ENCODE data around the gene PC. TPM values are rescaled to one million over a fixed set of nuclear protein-coding genes. Genes with fewer than 3 reads are reported as not detected.
"Not testable (repeated sequence)": the region's sequence is repeated elsewhere in the genome, so short reads cannot be mapped to it uniquely, and the experiment has no call there.

Gene PC
- total RNA-seq, 2 experiments from 2014 or later = 8.8 to 10.1 TPM

DNA sequence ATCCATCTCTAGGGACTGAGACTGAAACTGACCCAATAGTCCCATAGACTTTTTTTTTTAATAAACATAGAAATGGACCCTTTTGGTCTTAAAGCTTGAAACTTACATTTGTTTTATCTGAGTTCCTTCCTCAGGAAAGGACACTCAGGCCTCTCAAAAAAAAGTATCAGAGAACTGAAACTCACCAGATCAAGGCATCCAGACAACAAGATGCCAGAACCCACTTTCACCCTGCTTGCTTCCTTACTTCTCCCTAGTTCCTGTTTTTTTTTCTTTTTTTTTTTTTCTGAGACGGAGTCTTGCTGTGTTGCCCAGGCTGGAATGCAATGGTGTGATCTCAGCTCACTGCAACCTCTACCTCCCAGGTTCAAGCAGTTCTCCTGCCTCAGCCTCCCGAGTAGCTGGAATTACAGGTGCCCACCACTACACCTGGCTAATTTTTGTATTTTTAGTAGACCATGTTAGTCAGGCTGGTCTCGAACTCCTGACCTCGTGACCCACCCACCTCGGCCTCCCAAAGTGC is 3.6 kb upstream of the PC start:
- POLR2A ChIA-PET; H3K27ac Mint-ChIP-seq; H3K36me3 Mint-ChIP-seq (ENCODE audit: low read depth); CTCF ChIA-PET; DNase-seq; H3K4me3 Mint-ChIP-seq; H3K9me3 Mint-ChIP-seq: not testable (repeated sequence)
- H3K27me3 Mint-ChIP-seq = peaks cover 12% of the 10 kb centered on the region
- peaks cover 20% of the 10 kb centered on the region for H3K4me1 Mint-ChIP-seq

DNA sequence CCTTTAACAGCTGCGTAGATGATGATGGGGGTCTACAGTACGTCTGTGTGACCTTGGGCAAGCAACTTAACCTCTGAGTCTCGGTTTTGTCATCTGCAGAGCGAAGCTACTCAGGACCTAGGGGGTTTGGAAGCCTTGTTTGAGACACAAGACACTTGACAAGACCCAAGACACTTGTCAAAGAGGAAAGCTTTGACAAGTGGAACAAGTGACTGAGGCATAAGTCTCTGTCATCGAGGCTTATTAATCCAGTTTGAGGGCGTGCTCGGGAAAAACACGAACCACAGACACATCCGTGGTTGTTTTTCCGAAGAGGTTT is 732 bp upstream of the PC start:
- POLR2A ChIA-PET = no interaction called here
- peak overlapping the region; percentile 84 for H3K4me3 Mint-ChIP-seq
- no peaks in the 10 kb centered on the region for H3K36me3 Mint-ChIP-seq (ENCODE audit: low read depth)
- CTCF ChIA-PET = interaction anchor here (0.9 to 1.6 kb wide), 4 partner anchors 11 to 19 kb away, joined by 3 to 5 read pairs (median 4); no protein-coding TSS in a partner anchor
- peaks cover 9% of the 10 kb centered on the region for H3K27me3 Mint-ChIP-seq
- peaks cover 22% of the 10 kb centered on the region for H3K4me1 Mint-ChIP-seq
- H3K9me3 Mint-ChIP-seq = peaks cover 3% of the 10 kb centered on the region
- peak overlapping the region; percentile 86 for H3K27ac Mint-ChIP-seq
- DNase-seq = no peak

DNA sequence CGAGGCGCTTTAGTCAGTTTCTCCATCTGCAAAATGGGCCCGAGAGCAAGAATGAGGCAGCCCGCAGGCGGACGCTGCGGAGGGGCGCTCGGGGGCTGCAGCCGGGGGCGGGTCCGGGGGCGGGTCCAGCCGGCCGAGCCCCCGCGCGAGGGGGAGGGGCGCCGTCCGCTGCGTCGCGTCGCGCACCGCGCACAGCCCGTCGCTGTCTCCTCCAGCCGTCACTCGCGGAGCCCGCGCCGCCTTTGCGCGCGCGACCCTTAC is 282 bp downstream of the PC start:
- ChIA-PET CTCF (no interaction called here), POLR2A (no interaction called here)
- H3K27ac Mint-ChIP-seq = peak overlapping the region; percentile 86
- peaks cover 22% of the 10 kb centered on the region for H3K4me1 Mint-ChIP-seq
- no peak for DNase-seq
- peaks cover 3% of the 10 kb centered on the region for H3K9me3 Mint-ChIP-seq
- peaks cover 9% of the 10 kb centered on the region for H3K27me3 Mint-ChIP-seq
- H3K36me3 Mint-ChIP-seq (ENCODE audit: low read depth) = no peaks in the 10 kb centered on the region
- H3K4me3 Mint-ChIP-seq = peak overlapping the region; percentile 84

DNA sequence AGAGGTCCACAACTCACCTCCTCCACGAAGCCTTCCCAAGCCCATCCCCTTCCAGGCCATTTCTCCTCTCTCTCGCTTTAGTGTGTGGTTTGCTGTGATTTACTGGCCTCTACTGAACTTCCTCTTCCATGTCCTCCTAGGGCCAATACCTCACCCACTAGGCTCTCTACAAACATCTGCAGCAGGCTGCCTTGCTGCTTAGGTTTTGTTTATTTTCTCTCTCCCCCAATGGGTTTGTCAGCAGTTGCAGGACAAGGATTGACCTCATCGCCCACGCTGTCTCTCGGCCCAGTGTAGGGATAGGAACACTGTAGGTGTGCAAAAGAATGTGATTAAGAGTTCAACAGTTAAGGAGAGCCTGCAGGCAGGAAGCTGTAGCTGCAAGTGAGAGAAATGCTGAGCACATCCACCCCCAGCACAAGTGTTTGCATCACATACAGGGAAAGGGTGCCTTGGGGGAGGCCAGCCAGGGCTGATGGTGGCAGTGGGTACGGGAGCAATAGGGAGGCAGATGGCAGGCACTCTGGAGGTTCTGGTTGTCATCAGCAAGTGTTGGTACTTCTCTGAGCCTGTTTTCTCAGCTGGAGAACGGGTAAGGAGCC is 1.4 kb downstream of the PC start:
- ChIA-PET POLR2A (no interaction called here), CTCF (interaction anchor here (1.2 kb wide), 1 partner anchor 12 kb away, joined by 4 read pairs; no protein-coding TSS in a partner anchor)
- no peak for DNase-seq
- H3K36me3 Mint-ChIP-seq (ENCODE audit: low read depth) = no peaks in the 10 kb centered on the region
- peaks cover 22% of the 10 kb centered on the region for H3K4me1 Mint-ChIP-seq
- peaks cover 9% of the 10 kb centered on the region for H3K27me3 Mint-ChIP-seq
- peak overlapping the region; percentile 84 for H3K4me3 Mint-ChIP-seq
- no peak overlapping the region for H3K27ac Mint-ChIP-seq
- peaks cover 3% of the 10 kb centered on the region for H3K9me3 Mint-ChIP-seq

DNA sequence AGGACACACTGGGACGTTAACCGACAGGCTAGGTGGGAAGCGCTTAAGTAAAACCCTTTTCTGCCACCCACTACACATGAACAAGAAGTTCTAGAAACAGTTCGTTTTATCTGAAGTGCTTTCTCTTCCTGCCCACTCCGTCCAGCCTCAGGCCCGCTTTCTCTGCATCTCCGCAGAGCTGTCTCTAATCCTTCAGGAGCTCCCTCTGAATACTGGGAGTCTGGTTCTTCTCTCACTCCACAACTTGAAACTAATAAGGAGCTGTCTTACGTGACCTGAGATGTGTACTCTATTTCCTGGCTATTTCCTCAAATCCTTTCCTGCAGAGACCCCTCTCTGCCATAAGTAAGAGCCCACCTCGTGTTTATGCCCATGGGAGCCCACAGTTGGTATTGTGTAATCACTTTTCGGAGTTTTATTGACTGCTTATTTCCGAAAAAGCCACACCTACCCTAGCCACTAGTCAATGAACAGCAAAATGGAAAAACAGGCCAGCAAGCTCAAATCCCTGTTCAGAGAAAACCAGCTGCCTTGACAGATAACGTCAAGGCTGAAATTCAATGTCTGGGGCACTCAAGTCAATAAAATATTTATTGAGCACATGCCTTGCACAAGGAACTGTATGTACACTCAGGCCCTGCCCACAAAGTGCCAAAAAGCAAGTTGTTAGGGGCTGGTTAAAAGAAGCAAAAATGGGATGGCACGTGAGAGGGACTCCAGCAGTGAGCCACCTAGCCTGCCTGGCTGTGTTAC is 4.9 kb downstream of the PC start:
- ChIA-PET POLR2A (no interaction called here), CTCF (no interaction called here)
- DNase-seq = no peak
- H3K27ac Mint-ChIP-seq = no peak overlapping the region
- no peak overlapping the region for H3K4me3 Mint-ChIP-seq
- peaks cover 8% of the 10 kb centered on the region for H3K4me1 Mint-ChIP-seq
- no peaks in the 10 kb centered on the region for H3K36me3 Mint-ChIP-seq (ENCODE audit: low read depth)
- H3K9me3 Mint-ChIP-seq = no peaks in the 10 kb centered on the region
- no peaks in the 10 kb centered on the region for H3K27me3 Mint-ChIP-seq

DNA sequence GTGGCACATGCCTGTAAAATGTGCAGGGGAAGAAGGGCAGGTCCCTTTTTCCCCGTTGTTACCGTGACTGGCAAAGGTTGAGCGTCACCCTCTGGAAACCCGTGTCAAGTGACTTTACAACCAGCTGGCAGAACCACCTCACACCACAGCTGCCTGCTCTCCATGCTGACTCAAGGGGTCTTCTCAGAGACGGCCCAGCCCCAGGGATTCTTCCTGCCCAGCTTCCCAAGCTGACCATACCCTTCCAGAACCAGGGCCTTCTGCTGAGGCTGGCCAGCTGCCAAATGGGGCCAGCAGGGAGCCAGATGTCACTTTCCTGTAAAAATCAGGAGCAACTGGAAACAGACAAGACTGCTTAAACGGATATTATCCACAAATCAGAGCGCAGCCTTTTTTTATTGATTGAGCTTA is 6.3 kb downstream of the PC start:
- no peaks in the 10 kb centered on the region for H3K9me3 Mint-ChIP-seq

DNA sequence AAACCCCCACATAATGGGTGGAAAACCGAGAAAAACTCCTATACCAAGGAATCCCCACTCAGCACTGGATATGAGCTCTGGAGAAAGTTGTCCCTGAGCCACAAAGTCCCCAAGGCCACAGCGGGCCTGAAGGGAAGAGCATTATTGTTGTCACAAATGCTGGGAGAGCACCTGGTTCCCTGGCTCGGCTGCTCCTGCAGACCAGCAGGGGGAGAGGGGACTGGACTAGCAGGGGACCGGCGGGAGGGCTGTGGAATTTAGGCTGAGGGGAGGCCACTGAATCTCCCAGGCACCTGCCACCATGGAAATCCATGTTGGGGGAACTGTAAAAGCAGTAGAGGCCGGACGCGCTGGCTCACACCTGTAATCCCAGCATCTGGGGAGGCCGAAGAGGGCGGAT is 7.0 kb downstream of the PC start:
- POLR2A ChIA-PET = interaction anchor here (0.6 kb wide), 1 partner anchor 239 kb away, joined by 3 read pairs; no protein-coding TSS in a partner anchor
- Mint-ChIP-seq H3K4me3 (no peak overlapping the region), H3K36me3 (ENCODE audit: low read depth) (no peaks in the 10 kb centered on the region), H3K27me3 (no peaks in the 10 kb centered on the region), H3K9me3 (no peaks in the 10 kb centered on the region), H3K27ac (no peak overlapping the region), H3K4me1 (no peaks in the 10 kb centered on the region)
- CTCF ChIA-PET = interaction anchor here (0.7 to 1.1 kb wide), 2 partner anchors 12 to 21 kb away, joined by 3 to 8 read pairs; no protein-coding TSS in a partner anchor
- DNase-seq = no peak

More for the DNA sequence above, 6.3 kb downstream of the PC start:
- Mint-ChIP-seq H3K36me3 (ENCODE audit: low read depth) (no peaks in the 10 kb centered on the region), H3K27ac (no peak overlapping the region), H3K4me3 (no peak overlapping the region), H3K27me3 (no peaks in the 10 kb centered on the region), H3K4me1 (peaks cover 4% of the 10 kb centered on the region)
- POLR2A ChIA-PET = no interaction called here
- CTCF ChIA-PET = interaction anchor here (0.7 kb wide), 2 partner anchors 11 to 20 kb away, joined by 3 read pairs; no protein-coding TSS in a partner anchor
- DNase-seq = no peak

DNA sequence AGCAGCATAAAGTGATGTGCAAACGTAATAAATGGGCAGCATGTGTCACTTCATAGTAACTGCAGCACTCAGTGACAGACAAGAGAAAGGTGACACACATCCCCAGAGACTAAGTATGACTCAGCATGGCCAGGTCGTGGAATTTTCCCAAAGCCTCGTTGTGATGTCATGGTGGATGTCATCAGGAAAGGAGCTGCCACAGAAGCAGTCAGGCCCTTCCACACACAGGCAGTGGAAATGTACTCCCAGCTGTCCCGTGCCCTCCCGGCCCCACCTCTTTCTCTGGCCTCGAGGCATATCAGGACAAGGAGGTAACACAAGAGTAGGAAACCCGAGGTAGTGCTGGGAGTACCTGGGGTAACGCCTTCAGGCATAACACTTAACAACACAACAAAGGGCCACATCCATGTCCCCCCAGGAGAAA is 8.1 kb downstream of the PC start:
- CTCF ChIA-PET = interaction anchor here (1.1 to 1.4 kb wide), 2 partner anchors 13 to 15 kb away, joined by 6 to 8 read pairs; no protein-coding TSS in a partner anchor
- Mint-ChIP-seq H3K36me3 (ENCODE audit: low read depth) (no peaks in the 10 kb centered on the region), H3K27ac (no peak overlapping the region), H3K9me3 (no peaks in the 10 kb centered on the region), H3K4me3 (no peak overlapping the region), H3K27me3 (no peaks in the 10 kb centered on the region), H3K4me1 (no peaks in the 10 kb centered on the region)
- no peak for DNase-seq
- POLR2A ChIA-PET = no interaction called here

DNA sequence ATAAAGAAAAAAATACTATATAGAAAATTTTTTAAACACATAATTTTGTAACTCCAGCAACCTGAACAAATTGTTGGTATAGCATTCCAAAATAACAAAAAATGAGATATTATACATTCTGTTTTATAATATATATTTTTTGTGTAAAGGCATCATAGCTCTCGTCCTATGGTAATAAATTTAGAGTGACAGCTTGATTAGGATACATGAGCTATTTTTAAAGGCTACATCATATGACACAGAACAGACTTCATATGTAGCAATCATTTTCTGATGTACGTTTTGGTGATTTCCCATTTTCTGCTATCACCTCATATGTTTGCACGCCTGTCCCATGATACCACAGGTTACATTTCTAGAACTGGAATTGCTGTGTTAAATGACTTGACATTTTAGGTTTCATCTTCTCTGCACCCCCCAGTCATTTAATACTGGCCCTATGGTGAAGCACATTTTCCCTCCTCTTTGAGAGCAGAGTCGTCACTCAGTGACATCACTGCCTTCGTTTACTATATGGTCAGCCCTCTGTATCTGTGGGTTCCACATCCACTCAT is 19.5 kb downstream of the PC start:
- H3K4me1 Mint-ChIP-seq = no peaks in the 10 kb centered on the region
- ChIA-PET POLR2A (no interaction called here), CTCF (no interaction called here)

DNA sequence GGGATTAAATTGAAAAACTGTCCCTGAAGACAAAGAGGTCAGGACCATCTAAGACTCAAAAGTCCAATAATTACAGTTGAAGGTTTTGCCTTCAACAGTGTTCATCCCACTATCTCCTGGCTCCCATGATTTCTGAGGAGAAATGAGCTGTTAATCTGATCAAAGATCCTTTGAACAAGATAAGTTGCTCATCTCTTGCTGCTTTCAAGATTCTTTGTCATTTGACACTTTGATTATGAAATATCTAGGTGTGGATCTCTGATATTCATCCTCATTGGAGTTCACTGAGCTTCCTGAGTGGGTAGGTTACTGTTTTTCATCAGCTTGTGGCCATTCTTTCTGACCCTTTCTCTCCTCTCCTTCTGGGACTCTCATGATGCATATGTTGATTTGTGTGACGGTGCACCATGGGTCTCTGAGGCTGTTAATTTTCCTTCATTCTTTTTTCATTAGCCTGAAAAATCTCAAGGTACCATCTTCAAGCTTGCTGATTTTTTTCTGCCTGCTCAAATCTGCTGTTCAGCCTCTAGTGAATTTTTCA is 20.9 kb downstream of the PC start:
- Mint-ChIP-seq H3K9me3 (no peaks in the 10 kb centered on the region), H3K4me1 (no peaks in the 10 kb centered on the region), H3K27me3 (no peaks in the 10 kb centered on the region), H3K36me3 (ENCODE audit: low read depth) (no peaks in the 10 kb centered on the region), H3K4me3 (no peak overlapping the region), H3K27ac (no peak overlapping the region)
- no peak for DNase-seq
- ChIA-PET CTCF (no interaction called here), POLR2A (no interaction called here)

More for the DNA sequence above, 19.5 kb downstream of the PC start:
- H3K27ac Mint-ChIP-seq = no peak overlapping the region
- H3K36me3 Mint-ChIP-seq (ENCODE audit: low read depth) = peaks cover 2% of the 10 kb centered on the region
- no peak overlapping the region for H3K4me3 Mint-ChIP-seq
- H3K9me3 Mint-ChIP-seq = no peaks in the 10 kb centered on the region
- no peaks in the 10 kb centered on the region for H3K27me3 Mint-ChIP-seq
- DNase-seq = no peak

DNA sequence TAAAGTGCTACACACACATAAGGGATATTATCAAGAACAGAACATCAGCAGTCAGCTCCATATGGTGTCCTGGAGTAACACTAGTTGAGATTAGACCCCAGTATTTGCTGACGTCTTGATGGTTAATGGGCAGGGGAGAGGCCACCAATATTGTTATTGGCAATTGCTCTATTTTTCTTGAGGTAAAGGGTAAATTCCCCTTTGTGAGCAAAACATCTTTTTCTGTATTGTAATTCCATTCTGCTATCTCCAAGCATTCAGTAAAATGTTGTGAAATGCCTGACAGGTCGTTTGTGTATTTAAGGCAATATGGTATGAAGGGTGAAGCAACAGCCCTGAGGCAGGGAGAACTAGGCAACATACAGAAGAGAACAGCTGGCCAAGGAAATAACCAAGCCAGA is 21.9 kb downstream of the PC start:
- Mint-ChIP-seq H3K27me3 (no peaks in the 10 kb centered on the region), H3K4me1 (no peaks in the 10 kb centered on the region), H3K4me3 (no peak overlapping the region), H3K9me3 (no peaks in the 10 kb centered on the region), H3K36me3 (ENCODE audit: low read depth) (no peaks in the 10 kb centered on the region), H3K27ac (no peak overlapping the region)
- no peak for DNase-seq
- ChIA-PET POLR2A (no interaction called here), CTCF (interaction anchor here (0.6 to 1.5 kb wide), 2 partner anchors 56 to 74 kb away, joined by 4 read pairs; no protein-coding TSS in a partner anchor)

DNA sequence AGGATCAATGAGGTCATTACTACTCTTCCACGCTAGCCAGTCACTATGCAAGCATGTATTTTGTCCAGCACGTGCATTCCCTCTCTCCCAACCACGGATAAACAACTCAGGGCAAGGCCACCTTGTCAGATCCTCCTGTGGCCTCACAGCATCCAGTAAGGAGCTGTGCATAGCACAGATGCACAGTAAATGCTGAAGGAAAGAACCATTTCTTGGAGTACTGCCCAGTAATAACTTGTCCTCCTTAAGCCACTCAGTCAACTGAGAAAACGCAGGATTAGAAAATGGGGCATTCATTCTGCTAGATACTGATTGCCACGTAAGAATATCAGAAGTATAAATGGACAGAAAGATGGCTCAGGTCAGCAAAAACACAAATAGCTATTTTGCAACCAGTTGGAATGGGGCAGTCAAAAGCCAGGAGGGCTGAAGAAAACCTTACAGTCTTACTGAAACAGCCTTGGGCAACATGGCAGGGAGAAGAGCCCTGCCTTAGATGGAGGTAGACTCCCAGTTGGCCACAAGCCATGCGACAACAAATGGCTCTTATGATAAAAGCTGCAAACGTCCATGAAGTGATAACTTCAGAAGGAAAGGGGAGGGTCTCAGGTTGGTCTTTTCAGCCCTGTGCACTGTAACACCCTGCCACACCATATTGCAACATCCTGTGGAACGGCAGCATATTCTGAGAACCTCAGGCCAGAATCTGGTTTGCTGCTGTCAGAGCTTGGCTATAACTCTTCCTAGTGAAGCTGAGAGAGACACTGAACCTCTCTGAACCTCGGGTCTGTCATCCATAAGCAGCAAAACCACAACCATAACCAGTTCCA is 23.0 kb downstream of the PC start:
- Mint-ChIP-seq H3K27me3 (no peaks in the 10 kb centered on the region), H3K36me3 (ENCODE audit: low read depth) (no peaks in the 10 kb centered on the region), H3K4me3 (no peak overlapping the region), H3K9me3 (no peaks in the 10 kb centered on the region), H3K27ac (no peak overlapping the region), H3K4me1 (no peaks in the 10 kb centered on the region)
- CTCF ChIA-PET = interaction anchor here (0.6 to 1.5 kb wide), 3 partner anchors 15 to 54 kb away, joined by 3 to 6 read pairs (median 4); no protein-coding TSS in a partner anchor
- POLR2A ChIA-PET = no interaction called here
- no peak for DNase-seq
